Stimulated activated CD4-positive, alpha-beta T cell treated with anti-CD3 and anti-CD28 coated beads, Interleukin-4, amount 100 ng/mL, for 4 hours (primary cell): ENCODE measurements around the gene ENDOD1.
"Not testable (repeated sequence)": the region's sequence is repeated elsewhere in the genome, so short reads cannot be mapped to it uniquely, and the experiment has no call there.

Source experiments
- DNase-seq, 2 experiments: peaks; one replicate each; pipeline ENCODE4 v3.0.0-alpha.2; 2020

ENDOD1 gene

DNA sequence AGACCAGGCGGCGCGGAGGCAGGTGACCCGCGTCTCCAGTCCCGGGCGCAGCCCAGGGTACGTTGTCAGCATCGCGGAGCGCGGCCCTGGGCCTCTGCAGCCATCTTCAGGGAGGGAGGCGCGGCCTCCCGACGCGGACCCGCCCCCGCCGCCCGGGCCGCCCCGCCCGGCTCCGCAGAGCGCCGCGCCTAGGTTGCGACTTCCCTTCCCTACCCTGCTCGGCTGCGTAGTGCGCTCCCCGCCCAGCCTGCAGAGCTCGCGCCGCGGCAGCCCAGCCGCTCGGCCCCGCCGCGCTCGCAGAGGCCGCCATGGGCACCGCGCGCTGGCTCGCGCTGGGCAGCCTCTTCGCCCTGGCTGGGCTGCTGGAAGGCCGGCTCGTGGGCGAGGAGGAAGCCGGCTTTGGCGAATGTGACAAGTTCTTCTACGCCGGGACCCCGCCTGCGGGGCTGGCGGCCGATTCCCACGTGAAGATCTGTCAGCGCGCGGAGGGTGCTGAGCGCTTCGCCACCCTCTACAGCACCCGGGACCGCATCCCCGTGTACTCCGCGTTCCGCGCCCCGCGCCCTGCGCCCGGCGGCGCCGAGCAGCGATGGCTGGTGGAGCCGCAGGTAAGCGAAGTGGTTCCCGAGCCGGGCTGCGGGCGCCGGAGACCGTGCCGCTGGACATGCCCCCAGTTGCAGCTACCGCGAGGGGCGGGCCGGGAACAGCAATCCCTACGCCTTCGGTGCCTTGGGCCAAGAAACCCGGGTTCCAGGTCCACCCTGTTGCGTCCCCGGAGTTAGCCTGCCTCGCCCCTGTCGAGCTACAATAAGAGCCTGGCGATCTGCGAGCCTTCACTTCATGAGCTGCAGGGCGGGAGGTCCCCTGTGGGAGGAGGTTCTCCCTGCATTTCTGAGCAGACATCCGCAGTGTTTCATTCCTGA is at the start of gene ENDOD1:
Gene ENDOD1 (plus strand): TSS at position 227 of the 923 bp plus-strand sequence. CDS start 82 bp downstream, at position 309.
- DNase-seq = peak; percentile 82 to 83

DNA sequence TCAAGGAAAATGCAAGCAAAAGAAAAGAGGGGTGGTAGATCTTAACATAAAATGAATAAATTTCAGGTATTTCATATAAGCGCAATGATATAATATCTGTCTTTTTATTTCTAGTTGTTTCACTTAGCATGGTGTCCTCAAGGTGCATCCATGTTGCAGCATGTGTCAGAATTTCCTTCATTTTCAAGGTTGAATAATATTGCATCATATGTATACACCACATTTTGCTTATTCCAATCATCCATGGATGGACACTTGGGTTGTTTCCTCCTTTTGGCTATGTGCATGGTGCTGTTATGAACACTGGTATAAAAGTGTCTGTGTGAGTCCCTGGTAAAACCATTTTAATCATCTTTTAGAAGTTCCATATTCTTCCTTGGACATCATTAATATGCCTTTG is 47.4 kb upstream of the ENDOD1 start:
- DNase-seq = no peak

- DNase-seq = no peak
Observed at GRCh38 chr11:95042906-95043305, 46.7 kb upstream of the ENDOD1 start.

- no peak for DNase-seq
Observed at GRCh38 chr11:95044010-95044409, 45.6 kb upstream of the ENDOD1 start.

DNA sequence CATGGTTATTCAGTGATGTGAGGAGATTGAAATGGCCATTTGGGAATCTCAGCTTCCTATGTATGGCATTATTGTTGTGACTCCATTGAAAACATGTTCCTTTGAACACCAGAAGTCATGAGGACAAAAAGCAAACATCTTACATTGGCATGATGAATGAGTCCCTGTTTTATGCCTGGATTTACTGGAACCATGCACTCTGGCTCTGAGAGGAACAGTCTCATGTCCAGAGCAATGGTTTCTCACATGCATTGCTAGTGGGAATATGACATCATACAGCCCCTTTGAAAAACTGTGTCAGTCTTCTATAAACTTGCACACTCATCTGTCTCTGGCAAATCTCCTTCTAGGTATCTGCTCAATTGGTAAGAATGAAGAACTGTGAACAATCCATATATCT is 43.8 kb upstream of the ENDOD1 start:
- DNase-seq = no peak

GRCh38 chr11:95049122-95049521 is 40.5 kb upstream of the ENDOD1 start, which contains the start of gene KDM4F:
TSS of gene KDM4F (plus strand) at chr11:95049422.
- not testable (repeated sequence) for DNase-seq

GRCh38 chr11:95050595-95051202 is 38.9 kb upstream of the ENDOD1 start:
- no peak for DNase-seq

GRCh38 chr11:95054356-95054755 is 35.3 kb upstream of the ENDOD1 start:
- no peak for DNase-seq

GRCh38 chr11:95055283-95055897 is 34.3 kb upstream of the ENDOD1 start:
- no peak for DNase-seq

- no peak for DNase-seq
Observed at GRCh38 chr11:95057959-95058358, 31.7 kb upstream of the ENDOD1 start.

- no peak for DNase-seq
Observed at GRCh38 chr11:95058621-95059020, 31.0 kb upstream of the ENDOD1 start.

DNA sequence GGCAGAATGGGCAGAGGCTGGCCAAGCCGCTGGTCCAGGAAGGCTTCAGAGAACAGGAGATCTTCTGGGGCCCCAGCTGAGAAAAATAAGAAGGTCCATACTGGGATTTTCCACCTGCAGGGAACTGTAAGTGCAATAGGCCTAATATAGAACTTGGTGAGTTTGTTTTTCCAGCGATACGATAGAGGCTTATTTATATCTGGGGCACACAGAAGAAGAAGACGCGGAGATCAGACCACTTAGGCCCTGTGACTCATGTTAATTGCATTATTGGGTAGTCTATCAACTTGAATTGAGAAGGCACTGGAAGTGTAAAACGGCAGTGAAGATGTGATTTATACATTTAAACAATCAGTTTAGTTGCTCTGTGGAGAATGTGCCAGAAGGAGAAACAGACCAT is 30.6 kb upstream of the ENDOD1 start:
- DNase-seq = no peak

- DNase-seq = no peak
Observed at GRCh38 chr11:95065336-95065735, 24.3 kb upstream of the ENDOD1 start.

DNA sequence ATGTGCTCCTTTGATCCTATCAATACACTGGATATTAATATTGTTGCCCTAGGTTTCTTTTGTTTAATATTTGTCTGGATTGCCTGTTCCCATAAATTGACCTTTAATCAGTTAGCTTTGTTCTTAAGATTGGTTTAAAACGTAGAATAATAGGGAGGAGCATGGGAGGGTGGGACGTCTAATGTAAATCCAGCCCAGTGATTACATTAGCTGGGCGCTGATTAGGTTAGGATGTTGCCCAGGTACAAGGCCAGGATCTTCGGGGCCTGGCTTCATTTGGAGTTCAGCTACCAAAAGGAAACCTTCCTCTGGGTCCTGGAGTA is 23.0 kb upstream of the ENDOD1 start, which contains the start of gene SRSF8:
Gene SRSF8 (plus strand): TSS at position 204 of the 323 bp plus-strand sequence. CDS start 308 bp downstream, outside the sequence.
- no peak for DNase-seq

DNA sequence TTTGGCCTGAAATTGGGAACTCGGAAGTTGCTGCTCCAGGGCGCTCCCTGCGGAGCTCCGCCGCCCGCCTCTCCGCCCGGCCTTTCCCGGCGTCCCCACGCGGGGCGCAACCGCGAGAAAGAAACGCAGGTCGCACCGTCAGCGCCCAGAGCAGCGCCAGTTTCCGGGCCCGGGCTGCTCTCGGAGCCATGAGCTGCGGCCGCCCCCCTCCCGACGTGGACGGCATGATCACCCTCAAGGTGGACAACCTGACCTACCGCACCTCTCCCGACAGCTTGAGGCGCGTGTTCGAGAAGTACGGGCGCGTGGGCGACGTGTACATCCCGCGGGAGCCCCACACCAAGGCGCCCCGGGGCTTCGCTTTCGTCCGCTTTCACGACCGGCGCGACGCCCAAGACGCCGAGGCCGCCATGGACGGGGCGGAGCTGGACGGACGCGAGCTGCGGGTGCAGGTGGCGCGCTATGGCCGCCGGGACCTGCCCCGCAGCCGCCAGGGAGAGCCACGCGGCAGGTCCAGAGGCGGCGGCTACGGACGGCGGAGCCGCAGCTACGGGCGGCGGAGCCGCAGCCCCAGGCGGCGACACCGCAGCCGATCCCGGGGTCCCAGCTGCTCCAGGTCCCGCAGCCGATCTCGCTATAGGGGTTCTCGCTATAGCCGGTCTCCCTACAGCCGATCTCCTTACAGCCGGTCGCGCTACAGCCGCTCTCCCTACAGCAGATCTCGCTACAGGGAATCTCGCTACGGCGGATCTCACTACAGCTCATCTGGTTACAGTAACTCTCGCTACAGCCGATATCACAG is 22.4 kb upstream of the ENDOD1 start:
- DNase-seq = peak; percentile 72 to 73

GRCh38 chr11:95067841-95068219 is 21.8 kb upstream of the ENDOD1 start:
- no peak for DNase-seq

GRCh38 chr11:95068549-95068948 is 21.1 kb upstream of the ENDOD1 start:
- DNase-seq = peak; percentile 42 to 56

DNA sequence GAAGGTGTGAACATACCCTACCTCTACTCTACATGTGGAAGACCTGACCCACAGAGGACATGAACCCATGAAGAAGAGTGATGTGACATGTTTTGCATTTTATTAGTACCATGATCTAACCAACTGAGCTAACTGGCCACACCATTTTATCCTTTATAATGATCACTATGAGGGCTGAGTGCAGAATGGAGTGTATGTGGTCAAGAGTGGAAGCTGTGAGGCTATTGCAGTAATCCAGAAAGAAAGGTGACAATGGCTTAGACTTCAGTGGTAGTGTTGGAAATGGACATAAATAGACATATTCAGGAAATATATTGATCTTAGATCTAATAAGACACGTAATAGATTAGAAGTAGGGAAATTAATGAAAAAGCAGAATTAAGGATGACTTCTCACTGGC is 19.2 kb upstream of the ENDOD1 start:
- DNase-seq = no peak

- no peak for DNase-seq
Observed at GRCh38 chr11:95072948-95073347, 16.7 kb upstream of the ENDOD1 start.

- DNase-seq = no peak
Observed at GRCh38 chr11:95074792-95075563, 14.7 kb upstream of the ENDOD1 start.

DNA sequence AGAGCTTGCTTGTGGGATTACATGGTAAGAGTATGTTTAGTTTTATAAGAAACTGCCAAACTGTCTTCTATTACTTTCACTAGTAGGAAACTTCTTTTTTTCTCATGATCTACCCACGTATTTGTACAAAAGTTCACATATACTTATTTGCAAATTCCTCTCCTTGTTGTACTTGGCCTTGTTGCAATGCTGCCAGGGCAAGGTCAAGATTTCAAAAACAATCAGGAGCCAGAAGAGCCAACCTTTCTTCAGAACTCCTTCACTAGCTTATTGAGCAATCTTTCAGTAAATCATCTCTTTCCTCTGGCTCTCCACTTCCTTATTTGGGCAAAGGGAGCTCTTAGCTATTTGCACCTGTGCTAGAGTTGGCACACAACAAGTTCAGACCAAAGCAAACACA is 13.2 kb upstream of the ENDOD1 start:
- no peak for DNase-seq

DNA sequence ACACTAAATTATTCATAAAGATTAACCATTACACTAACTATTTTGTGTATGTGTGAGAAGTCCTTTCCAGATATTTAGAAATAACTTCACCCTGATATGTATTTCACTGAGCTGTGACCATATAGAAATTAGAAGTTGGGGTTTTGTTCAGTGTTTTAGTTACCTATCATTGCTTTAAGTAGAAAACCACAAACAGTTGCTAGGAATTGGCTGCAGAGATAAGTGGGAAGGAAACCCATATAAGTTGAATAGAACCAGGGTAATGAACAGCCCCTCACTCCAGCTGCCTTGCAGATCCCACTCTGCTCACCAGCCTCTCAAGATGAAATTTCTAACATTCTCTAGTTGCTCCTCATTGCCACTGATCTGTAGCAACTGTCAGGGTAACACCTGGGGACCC is 12.7 kb upstream of the ENDOD1 start:
- DNase-seq = no peak
